ENCODE results near the gene TPD52L2.

TPD52L2 gene

DNA sequence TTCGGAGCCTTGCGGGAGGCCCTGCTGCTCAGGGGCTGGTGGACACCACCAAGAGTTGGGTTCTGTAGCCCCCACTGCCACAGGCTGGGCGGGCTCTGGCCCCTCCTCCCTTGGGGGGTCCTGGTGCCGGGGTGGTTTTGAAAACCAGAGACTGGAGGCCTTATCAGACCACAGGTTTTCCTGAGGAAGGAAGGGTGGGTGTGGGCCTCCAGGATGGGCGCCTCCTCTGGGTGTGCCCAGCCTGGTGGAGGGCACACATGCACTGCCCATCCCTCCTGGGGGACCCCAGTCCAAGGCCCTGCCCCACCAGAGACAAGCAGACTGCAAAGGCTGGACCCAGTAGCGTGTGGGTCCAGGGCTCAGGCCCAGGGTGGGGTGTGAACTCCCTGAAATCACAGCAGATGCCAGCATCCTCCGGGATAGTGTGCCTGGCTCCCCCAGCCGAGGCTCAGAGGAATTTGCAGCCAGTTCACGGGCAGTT lies 20.5 kb upstream of the TPD52L2 start:
- Histone ChIP-seq H3K36me3 (ENCODE audit: control insufficient read depth, insufficient read depth, low read length) (no peaks in the 10 kb centered on the region), H3K27me3 (replicated peaks; ENCODE audit: control insufficient read depth, insufficient read depth, low read length) (peaks cover 4% of the 10 kb centered on the region), H3K4me3 (replicated peaks; ENCODE audit: low read depth, low read length) (no peak overlapping the region)
- DNase-seq (ENCODE audit: extremely low read depth, insufficient read length) = no peak
- TF ChIP-seq CTCF (IDR thresholded peaks at IDR 0.05; ENCODE audit: insufficient read depth, low read length, poor library complexity, severe bottlenecking) = no peak

GRCh38 chr20:63846128-63846771 lies 18.8 kb upstream of the TPD52L2 start:
- H3K4me3 ChIP-seq (replicated peaks; ENCODE audit: low read depth, low read length) = no peak overlapping the region
- DNase-seq (ENCODE audit: extremely low read depth, insufficient read length) = no peak
- no peaks in the 10 kb centered on the region for H3K36me3 ChIP-seq (ENCODE audit: control insufficient read depth, insufficient read depth, low read length)
- TF ChIP-seq CTCF (IDR thresholded peaks at IDR 0.05; ENCODE audit: insufficient read depth, low read length, poor library complexity, severe bottlenecking) = no peak
- H3K27me3 ChIP-seq (replicated peaks; ENCODE audit: control insufficient read depth, insufficient read depth, low read length) = peaks cover 4% of the 10 kb centered on the region

DNA sequence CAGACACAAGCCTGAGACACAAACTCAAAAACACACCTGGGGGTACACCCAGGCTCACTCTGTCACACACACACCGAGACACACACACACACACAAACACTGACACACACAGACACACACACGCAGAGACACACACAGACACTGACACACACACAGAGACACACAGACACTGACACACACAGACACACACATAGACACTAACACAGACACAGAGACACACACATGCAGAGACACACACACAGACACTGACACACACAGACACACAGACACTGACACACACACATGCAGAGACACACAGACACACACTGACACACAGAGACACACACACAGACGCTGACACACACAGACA lies 18.2 kb upstream of the TPD52L2 start:
- Histone ChIP-seq H3K27me3 (replicated peaks; ENCODE audit: control insufficient read depth, insufficient read depth, low read length) (peaks cover 4% of the 10 kb centered on the region), H3K4me3 (replicated peaks; ENCODE audit: low read depth, low read length) (no peak overlapping the region)
- no peak for TF ChIP-seq CTCF (IDR thresholded peaks at IDR 0.05; ENCODE audit: insufficient read depth, low read length, poor library complexity, severe bottlenecking)

GRCh38 chr20:63847237-63848002 lies 17.6 kb upstream of the TPD52L2 start:
- no peaks in the 10 kb centered on the region for H3K36me3 ChIP-seq (ENCODE audit: control insufficient read depth, insufficient read depth, low read length)
- no peak for TF ChIP-seq CTCF (IDR thresholded peaks at IDR 0.05; ENCODE audit: insufficient read depth, low read length, poor library complexity, severe bottlenecking)
- peaks cover 4% of the 10 kb centered on the region for H3K27me3 ChIP-seq (replicated peaks; ENCODE audit: control insufficient read depth, insufficient read depth, low read length)
- no peak overlapping the region for H3K4me3 ChIP-seq (replicated peaks; ENCODE audit: low read depth, low read length)
- DNase-seq (ENCODE audit: extremely low read depth, insufficient read length) = no peak

More for the DNA sequence above, 18.2 kb upstream of the TPD52L2 start:
- DNase-seq (ENCODE audit: extremely low read depth, insufficient read length) = no peak
- no peaks in the 10 kb centered on the region for H3K36me3 ChIP-seq (ENCODE audit: control insufficient read depth, insufficient read depth, low read length)

- no peaks in the 10 kb centered on the region for H3K36me3 ChIP-seq (ENCODE audit: control insufficient read depth, insufficient read depth, low read length)
- no peak for TF ChIP-seq CTCF (IDR thresholded peaks at IDR 0.05; ENCODE audit: insufficient read depth, low read length, poor library complexity, severe bottlenecking)
- no peak overlapping the region for H3K4me3 ChIP-seq (replicated peaks; ENCODE audit: low read depth, low read length)
- peaks cover 4% of the 10 kb centered on the region for H3K27me3 ChIP-seq (replicated peaks; ENCODE audit: control insufficient read depth, insufficient read depth, low read length)
- no peak for DNase-seq (ENCODE audit: extremely low read depth, insufficient read length)
Measured at GRCh38 chr20:63848003-63848911, 16.8 kb upstream of the TPD52L2 start.
